Measurements from ENCODE around the gene DUSP6.
"Not testable (repeated sequence)": the region's sequence is repeated elsewhere in the genome, so short reads cannot be mapped to it uniquely, and the experiment has no call there.

DUSP6 gene

DNA sequence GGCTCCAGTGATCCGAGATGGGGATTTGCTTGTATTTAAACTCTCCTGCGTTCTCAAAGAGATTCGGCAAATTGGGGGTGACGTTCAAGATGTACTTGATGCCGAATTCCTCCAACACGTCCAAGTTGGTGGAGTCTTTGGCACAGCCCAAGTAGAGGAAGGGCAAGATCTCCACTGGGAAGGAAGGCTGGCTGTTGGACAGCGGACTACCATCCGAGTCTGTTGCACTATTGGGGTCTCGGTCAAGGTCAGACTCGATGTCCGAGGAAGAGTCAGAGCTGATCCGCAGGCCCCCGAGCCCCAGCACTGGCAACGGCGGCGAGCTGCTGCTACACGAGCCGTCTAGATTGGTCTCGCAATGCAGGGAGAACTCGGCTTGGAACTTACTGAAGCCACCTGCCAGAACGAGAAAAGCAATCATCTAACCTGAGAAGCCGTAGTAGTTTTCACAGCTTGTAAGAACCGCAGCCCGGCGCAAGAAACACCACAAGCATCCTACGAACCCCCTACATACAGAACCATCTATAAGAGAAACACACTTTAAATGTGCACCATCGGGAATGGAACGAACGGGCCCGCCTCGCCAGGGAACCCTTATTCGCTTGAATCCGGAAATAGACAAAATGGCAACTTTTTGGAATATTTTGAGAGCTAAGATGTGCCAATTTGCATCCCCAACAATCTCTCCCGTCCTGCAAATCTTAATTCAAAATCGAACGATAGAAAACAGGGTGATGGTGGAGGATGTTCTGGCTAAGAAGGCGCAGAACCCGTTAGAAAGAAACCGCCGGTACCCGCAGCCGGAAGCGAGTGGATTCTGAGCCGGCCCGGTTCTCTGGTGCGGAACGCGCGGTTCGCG, 1.4 kb downstream of the DUSP6 start:
- peak; percentile 20 to 23 for DNase-seq

DNA sequence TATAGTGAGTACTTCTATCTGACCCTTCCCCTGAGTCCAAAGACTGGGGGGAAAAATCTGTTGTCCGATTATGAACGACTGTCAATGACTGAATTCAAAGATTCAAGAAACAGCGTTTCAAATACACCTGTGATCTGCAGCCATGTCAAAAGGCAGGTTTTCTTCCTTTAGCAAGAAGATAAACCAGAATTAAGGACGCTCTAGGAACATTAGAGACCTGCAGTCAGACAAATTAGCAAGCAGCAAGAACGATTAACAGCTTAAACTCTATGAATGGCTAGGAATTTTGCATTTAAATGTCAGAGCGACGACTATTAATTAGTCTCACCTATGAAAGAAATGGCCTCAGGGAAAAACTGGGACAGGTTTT, 2.1 kb downstream of the DUSP6 start:
- no peak for DNase-seq

DNA sequence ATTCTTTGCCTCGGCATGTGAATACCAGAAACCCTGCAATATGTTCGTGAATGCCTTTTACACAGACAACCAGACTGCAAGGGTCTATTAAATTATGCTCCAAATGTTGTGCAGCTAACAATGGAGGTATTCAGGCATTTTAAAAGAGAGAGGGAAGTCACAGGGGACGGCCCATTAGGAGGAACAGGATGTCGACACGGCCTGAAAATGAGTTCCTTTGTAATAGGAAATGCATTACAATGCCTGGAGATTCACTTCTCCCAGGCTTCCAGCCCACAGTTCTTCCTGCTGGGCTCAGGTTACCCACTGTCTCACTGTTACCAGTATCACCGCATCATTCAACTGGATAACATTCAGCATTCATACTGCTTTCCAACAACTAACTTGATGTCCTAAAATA, 2.5 kb downstream of the DUSP6 start:
- peak in 1 of 2 donors; percentile 43 for DNase-seq

DNA sequence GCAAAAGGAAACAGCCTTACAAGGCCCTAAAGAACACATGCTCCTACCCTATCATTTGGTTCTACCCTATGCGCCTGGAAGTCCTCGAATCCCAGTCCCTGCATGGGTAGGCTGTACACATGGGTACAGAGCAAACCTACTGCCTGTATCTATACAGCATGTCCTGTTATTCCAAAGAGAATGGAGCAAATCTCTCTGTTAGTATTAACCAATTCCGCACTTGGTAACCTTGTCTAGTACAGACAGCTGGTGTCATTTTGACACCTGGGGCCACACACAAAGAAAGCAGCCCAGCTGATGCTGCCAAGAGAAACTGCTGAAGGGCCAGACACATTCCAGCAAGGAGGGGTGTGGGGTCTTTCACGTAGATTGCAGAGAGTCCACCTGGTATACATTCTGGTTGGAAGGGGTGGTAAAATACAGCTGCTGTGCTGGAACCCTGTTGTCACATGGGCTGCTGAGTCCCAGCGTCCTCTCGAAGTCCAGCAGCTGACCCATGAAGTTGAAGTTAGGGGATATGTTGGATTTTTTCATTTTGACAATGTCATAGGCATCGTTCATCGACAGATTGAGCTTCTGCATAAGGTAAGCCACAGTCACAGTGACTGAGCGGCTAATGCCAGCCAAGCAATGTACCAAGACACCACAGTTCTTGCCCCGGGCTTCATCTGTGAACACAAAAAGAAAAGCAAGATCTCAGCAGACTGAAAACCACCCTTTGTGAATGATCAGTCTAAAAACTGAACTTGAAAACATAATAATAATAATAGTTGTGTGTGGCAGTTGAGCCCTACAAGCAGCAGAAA, 3.2 kb downstream of the DUSP6 start:
- no peak for DNase-seq

DNA sequence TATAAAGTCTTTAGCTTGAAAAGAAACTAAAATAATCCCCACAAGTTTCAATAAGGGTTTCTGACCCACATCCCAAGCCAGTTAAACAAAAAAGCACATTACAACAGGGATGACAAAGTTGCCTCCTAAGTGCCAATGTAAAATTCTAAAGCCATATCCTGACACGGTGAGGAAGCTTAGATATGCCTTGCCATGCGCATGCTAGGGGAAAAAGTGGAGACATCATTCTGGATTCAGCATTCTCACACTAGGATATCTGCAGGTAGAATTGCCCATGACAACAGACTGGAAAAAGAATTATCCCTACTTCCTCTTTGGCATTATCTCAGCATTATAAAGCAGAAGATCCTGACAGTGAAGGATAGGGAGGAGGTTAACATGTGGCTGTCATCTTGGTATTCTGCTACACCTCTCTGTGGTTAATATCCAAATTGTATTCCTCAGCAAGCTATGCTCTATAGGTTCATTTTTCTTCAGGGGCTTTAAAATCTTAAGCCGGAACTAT, 4.9 kb downstream of the DUSP6 start:
- no peak for DNase-seq

DNA sequence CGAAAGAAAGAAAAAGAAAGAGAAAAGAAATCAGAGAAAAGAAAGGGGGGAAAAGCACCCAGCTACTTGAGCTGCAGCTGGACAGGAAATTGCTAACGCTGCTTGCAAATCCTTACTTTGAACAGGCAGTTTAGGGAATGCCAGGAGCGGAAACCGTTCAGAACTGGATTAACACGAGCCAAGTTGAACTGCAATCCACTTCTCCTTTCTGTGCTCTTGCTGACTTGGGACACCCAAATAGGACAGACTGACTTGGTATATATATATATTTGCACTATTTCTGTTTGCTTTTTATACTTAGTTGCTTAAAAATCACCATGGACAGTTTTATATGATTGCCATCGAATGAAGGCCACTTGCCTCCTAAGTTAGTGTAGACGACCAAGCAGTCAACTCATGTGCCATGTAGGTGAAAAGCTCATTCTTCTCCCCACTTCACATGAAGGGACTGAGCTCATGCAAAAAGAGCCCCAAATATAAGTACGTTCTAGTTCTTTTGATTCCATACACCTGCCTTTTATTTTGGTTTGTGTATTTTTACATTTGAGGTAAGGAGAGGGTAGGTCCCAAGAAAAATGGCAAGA, 5.5 kb downstream of the DUSP6 start:
- DNase-seq, result peak; percentile 5 to 32

DNA sequence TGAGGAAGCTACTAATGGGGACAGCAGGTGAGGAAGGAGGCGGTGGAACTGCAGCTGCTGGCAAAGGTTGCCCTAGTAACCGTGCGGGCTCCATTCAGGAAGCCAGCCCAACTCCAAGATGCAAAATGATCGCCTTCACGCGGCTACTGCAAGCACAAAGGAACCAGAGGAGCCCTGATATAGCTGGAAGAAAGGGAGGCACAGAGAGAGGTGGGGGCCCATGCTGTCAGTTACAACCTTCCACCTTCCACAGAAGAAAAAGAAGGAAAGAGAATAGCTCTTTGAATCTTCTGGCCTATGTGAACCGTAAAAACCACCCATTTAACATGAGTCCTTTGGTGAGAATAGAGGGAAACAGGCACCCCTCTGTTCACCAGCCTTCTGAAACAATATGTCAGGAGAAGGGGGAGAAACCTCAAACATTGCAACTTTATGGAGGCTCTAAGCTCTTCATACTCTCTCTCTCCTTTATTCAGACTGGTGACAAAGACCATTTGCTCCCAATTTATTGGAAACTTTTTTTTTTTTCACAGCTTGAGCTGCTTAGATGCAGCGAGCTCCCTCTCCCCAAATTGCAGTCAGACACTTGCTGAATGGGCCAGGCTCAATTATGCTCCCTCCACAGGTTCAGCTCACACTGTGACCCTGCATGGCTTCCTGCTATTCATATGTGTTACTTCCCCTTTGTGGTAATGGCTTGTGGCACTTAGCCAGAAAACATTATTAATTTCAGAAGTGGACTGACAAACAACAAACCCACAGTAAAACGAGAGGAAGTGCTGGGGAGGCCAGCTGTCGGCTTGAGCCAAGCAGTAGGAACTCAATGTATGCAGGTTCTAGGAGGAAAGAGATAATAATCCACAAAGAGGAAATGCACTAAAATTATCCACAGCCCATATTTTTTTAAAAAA, 6.2 kb downstream of the DUSP6 start:
- DNase-seq, result peak; percentile 71 to 79

DNA sequence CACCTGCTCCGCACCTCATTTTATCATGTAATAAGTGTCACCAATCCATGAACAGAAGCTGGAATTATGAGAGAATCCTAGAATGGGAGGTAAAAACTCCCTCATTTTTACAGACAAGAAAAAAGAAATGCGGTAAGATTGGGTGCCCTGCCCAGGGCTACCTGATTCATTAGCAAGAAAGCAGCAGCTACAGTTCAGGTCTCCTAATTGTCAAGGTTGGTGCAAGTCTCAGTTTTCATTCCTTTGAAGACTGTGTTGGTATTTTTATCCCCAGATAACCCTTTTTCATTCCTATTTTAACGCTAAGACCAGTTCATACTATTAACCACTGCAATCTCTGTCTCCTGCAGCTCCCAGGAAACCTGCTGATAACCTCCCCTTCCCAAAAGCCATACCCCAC, 6.9 kb downstream of the DUSP6 start:
- no peak for DNase-seq

DNA sequence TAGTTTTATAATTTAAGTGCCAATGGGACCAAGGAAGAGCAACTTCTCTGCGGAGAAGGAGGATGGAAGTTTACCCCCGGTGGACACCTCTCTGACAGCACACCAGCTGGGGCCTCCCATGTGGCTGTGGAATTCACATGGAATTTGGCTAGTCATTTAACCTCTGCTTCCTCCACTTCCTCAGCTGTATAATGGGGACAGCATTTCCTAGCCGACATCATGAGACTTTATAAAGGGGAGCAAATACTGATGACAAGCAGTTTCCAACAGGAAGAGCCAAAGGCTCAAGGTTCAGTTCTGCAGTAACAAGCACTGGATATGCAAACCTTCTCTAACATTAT, 7.5 kb downstream of the DUSP6 start:
- no peak for DNase-seq

DNA sequence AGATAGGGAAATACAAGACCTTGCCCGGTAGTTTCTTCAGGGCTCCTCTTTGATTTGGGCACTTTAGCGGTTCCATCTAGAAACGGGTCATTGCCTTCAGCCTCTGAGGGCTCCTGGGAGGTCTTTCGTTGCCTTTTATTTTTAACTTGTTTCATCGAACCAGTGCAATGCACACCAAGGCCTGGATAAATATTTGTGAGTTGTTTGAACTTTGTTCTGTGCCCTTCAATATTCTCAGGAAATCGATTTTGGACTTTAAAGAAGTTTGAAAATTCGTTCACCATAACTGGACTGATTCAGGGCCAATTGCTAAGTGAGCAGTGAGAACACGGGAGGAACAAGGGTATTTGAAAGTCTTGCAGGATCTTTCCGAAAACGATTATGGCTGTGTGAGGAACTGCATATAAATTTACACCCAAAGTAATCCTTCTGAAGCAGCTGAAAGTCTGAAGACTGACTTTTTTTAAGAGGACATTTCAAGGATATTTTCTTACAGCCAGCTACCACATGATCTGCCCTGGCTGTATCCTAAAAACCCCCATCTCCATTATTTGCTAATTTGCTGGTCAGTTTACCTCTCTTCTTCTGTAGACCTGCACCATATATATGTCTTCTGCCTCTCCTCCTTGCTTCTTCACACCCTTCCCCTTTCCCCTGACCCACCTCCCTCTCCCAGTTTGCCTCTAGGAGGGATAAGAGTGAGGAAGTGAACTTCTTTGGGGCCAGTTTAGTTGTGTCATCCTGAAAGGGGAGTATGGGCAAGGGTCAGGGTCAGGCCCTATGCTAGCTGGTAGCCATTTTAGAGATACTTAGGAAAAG, 8.0 kb downstream of the DUSP6 start:
- no peak for DNase-seq

DNA sequence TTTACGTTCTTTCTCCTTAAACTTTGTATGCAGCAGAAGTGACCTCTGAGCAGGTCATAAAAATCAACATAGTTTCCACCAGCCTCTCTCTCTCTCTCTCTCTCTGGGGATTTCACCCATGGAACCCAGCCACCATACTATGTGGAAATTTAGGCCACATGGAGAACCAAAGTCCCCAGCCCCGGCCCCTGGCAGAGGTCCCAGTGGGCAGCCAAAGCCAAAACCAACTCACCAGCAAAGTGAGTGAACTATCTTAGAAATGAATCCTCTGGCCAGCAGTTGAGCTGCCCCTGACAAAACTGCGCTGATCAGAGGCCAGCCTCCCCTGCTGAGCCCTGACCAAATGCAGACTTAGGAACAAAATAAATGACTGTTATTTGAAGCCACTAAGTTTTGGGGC, 9.2 kb downstream of the DUSP6 start:
- DNase-seq, result no peak

DNA sequence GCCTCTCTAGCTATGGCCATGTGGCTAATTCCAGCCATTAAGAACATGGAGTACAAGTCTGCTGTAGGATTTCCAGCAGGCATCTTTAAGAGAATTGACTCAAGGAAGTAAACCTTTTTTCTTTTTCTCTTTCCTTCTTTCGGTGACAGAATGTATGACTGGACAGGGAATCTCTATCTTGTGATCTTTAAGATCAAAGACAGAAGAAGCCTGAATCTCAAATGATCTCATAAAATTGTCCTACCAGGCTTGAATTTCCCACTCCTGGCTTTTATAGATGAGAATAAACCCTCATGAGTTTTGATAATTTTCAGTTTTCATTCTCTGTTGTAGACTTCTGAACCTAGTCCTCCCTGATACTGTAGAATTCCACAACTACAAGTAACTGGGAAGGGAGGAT, 11.4 kb downstream of the DUSP6 start:
- DNase-seq, result no peak

DNA sequence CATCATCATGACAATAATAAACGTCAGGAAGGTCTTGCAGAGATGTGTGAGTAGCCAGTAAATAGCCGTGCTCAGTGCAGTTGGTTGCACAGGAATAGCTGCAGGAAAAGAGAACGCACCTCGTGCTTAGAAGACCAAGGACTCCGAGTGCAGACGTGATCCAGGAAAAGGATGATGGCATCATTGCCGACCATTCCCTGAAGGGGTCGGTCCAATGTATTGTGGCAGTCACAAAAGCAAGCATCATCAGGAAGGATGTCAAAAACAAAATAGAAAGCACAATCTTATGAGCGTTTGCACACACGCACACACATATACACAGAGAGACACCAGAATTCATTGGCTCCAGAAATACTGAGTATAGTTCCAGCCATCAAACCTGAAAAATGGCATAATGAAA, 12.8 kb downstream of the DUSP6 start:
- DNase-seq, result no peak

DNA sequence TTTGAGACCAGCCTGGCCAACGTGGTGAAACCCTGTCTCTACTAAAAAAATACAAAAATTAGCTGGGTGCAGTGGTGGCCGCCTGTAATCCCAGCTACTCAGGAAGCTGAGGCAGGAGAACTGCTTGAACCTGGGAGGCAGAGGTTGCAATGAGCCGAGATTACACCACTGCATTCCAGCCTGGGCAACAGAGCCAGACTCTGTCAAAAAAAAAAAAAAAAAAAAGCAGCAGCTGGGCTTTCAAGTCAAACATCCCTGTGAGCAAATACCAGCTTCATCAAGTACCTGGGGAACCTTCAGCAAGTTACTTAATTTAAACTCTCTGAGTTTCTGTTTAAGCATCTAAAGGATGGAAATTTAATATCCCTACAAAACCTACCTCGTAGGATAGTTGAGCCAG, 15.2 kb downstream of the DUSP6 start:
- DNase-seq, result not testable (repeated sequence)

DNA sequence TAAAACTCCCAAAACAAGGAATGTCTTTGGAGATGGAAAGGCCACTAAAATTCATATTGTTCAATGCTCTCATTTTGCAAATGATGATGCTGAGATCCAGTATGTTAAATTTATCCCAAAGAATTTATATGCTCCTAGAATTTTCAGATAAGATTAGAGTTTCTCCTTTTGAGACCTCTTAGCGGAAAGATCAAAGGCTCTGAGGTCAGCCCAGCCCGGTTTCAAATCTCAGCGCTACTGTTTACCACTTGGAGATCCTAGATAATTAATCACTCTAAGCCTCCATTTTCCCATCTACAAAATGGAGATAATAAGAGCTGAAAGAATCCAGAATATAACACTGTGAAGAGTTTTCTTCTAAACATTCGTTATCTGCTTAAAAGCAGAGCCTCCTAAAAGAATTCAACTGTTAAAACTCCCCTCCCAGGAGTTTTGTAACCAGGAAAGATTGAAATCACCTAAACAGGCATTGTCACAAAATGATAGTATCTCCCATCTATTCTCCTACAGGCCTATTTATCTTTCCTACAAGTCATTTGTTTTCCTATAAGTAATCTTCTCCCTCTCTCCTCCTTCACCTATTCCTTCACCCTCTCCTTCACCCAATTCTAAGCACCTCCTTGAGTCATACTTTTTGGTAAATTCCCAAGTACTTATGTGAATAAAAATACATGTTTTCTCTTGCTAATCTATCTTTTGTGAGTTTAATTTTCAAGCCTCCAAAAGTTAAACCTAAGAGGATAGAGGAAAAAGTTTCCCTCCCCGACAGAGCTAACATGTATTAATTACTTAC, 16.7 kb downstream of the DUSP6 start:
- no peak for DNase-seq

DNA sequence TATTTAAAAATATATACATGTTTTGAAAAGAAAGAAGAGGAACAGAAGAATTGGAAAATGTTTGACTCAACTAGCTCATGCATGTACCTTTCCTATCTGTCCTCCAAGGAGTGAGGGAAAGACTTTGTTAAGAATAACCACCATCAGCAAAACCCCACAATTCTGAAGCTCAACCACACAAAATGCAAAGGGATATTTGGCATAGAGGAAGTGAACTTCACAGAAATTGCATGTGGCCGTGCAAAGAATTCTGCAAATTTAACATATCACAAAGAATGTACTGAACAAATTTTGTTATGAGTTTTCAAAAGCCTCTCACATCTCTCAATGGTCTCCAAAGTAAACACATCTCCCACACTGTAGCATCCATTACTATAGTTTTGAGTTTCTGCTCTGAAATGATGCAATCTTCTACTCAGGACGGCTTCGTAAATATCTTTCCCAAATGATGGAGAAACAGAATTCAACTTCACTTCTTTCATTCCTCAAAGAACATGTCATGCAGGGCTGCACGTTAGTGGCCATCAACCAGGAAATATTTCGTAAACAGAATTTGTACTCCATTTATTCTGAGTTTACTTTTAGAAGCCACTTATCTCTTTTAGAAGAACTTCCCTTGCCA, 17.6 kb downstream of the DUSP6 start:
- no peak for DNase-seq

DNA sequence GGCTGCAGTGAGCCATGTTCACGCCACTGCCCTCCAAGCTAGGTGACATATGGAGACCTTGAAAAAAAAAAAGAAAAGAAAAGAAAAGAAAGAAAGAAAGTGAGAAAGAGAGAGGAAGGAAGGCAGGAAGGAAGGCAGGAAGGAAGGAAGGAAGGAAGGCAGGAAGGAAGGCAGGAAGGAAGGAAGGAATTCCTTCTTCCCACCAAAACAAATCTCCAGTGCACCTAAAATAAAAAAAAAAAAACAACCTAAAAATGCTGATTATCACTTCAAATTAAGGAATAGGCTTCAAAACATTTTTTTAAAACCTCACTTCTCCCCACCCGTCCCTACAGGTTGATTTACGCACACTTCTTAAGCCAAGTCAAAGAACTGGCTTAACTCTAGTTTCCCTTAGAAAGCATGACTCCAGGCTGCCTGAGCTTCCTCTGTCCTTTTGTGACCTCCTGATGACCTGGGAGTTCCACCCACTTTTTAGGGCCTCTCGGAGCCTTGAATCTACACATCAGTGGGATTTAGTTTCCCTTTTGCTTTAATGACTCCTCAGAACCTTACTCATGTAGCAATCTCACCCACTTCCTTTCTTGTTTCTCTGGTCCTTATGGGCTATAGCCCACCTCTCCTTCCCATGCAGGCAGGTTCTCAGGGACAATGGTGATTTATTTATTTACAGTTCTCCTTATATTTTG, 18.6 kb downstream of the DUSP6 start:
- peak; percentile 20 to 68 for DNase-seq

DNA sequence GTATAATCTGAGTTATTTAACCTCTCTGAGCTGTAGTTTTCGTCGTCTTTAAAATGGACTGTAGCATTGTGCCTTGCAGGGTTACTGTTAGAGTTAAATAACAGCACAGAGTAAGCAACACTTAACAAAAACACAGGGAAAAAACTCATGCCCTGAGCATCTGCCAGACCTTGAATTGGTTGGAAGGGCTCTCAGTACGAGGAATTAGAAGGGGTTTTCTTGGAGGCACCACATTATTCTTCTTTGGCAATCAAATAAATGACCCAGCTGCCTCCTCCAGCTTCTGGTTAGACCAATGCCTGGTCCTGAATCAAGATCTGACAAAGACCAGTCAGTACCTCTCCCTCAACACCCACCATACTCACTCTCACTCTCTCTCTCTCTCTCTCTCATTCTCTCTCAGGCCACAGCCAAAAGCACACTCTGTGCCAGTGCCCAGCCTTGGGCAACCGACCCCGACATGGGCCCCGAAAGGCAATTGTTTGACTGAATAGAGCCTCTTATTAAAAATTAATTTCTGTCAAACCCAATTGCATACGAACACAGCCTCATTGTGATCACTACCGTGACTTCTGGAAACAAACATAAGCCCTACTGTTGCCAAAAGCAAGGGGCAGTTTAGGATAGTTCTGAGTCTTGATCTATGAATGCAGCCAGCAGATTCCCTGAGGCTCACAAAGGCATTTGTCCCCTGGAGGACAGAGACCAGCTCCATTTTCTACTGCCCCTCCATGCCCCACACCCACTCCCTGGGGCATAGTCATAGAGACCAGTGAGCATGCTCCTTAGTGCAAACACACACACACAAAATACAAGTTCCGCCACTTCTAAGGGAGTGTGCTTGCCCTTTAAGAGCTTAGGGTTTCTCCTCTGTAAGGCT, 23.9 kb downstream of the DUSP6 start:
- DNase-seq, result no peak
